GM12891 (cell line): ENCODE data around the gene CRTC3.
"Not testable (repeated sequence)": the region's sequence is repeated elsewhere in the genome, so short reads cannot be mapped to it uniquely, and the experiment has no call there.

Source experiments
- DNase-seq: peaks from one replicate; pipeline ENCODE4 v3.0.0; 2011; ENCODE audit warnings: low spot score; ENCODE audit not compliant: insufficient read length
- FAIRE-seq: peaks from 2 replicates; lab custom pipeline; 2011; peaks lifted over from hg19 to GRCh38; lab: Jason Lieb, UNC
- PAX5 ChIP-seq: IDR thresholded peaks from 2 replicates; pipeline ENCODE4 v1.6.1; 2011; ENCODE audit warnings: low read length, moderate library complexity, mild to moderate bottlenecking; ENCODE audit not compliant: insufficient read depth, severe bottlenecking
- POLR2A ChIP-seq: IDR thresholded peaks from 2 replicates; pipeline ENCODE4 v1.6.1; 2011; ENCODE audit warnings: low read depth, low read length, control low read depth
- POLR2AphosphoS5 ChIP-seq: IDR thresholded peaks from 2 replicates; pipeline ENCODE4 v1.6.1; 2011; ENCODE audit warnings: low read depth, low read length, control low read depth
- POU2F2 ChIP-seq: IDR thresholded peaks from 2 replicates; pipeline ENCODE4 v1.6.1; 2011; ENCODE audit warnings: low read depth, mild to moderate bottlenecking, control low read depth, low read length, moderate library complexity
- SPI1 ChIP-seq: IDR thresholded peaks from 2 replicates; pipeline ENCODE4 v1.6.1; 2011; ENCODE audit warnings: low read depth, low read length, control low read depth
- TAF1 ChIP-seq: IDR thresholded peaks from 2 replicates; pipeline ENCODE4 v1.6.1; 2011; ENCODE audit warnings: low read depth, low read length, control low read depth

CRTC3 gene

GRCh38 chr15:90520365-90520764, 9.4 kb upstream of the CRTC3 start:
- DNase-seq (no peak), FAIRE-seq (no peak)
- TF ChIP-seq PAX5, result no peak
- TF ChIP-seq TAF1, result no peak

DNA sequence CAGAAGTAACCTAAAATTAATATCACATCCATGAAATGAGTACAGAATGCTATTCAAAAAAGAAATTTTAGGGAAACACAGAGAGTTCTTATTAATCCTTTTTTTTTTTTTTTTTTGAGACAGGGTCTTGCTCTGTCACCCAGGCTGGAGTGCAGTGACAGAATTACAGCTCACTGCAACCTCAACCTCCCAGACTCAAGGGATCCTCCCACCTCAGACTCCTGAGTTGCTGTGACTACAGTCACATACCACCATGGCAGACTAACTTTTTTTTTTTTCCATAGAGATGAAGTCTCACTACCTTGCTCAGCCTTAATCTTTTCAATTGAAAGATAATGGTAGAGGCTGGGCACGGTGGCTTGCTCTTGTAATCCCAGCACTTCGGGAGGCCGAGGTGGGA, 6.3 kb upstream of the CRTC3 start:
- DNase-seq (no peak), FAIRE-seq (no peak)
- TF ChIP-seq SPI1 (no peak), PAX5 (no peak), POLR2A (no peak), TAF1 (no peak), POLR2AphosphoS5 (no peak), POU2F2 (no peak)

GRCh38 chr15:90524018-90524803, 5.5 kb upstream of the CRTC3 start:
- not testable (repeated sequence) for FAIRE-seq, DNase-seq

DNA sequence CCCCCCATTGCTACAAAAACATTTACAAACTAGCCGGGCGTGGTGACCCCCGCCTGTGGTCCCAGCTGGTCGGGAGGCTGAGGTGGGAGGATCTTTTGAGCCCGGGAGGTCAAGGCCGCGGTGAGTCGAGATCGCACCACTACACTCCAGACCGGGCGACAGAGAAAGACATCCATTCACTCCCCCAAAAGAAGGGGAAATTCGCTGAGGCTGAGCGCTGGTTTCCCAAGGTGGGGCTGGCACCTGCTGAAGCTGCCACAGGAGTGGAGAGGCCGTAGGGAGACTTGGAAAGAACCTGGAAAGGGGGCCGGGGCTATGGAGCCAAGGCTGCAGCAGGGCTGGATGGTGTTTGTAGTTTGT, 732 bp upstream of the CRTC3 start:
- no peak for DNase-seq
- TF ChIP-seq POU2F2 (no peak), TAF1 (no peak), POLR2AphosphoS5 (no peak), PAX5 (no peak), SPI1 (no peak), POLR2A (no peak)
- no peak for FAIRE-seq

- FAIRE-seq (peak; percentile 31), DNase-seq (peak; percentile 73)
- TF ChIP-seq POLR2AphosphoS5, result no peak
- TF ChIP-seq TAF1, result no peak
- TF ChIP-seq PAX5, result no peak
- no peak for TF ChIP-seq POU2F2
- TF ChIP-seq POLR2A, result no peak
- no peak for TF ChIP-seq SPI1
Measured at GRCh38 chr15:90530250-90531051, 728 bp downstream of the CRTC3 start.

- DNase-seq (no peak), FAIRE-seq (no peak)
- TF ChIP-seq SPI1 (no peak), TAF1 (no peak), POLR2A (no peak), POU2F2 (no peak), PAX5 (no peak)
Measured at GRCh38 chr15:90531147-90531546, 1.4 kb downstream of the CRTC3 start.

- FAIRE-seq, result no peak
- no peak for DNase-seq
Measured at GRCh38 chr15:90535254-90535653, 5.5 kb downstream of the CRTC3 start.

GRCh38 chr15:90539789-90540188, 10.1 kb downstream of the CRTC3 start:
- FAIRE-seq (no peak), DNase-seq (no peak)
- TF ChIP-seq POLR2AphosphoS5 (no peak), PAX5 (no peak), TAF1 (no peak), POLR2A (no peak), SPI1 (no peak), POU2F2 (no peak)

More at GRCh38 chr15:90535254-90535653, 5.5 kb downstream of the CRTC3 start:
- TF ChIP-seq POLR2A, result no peak
- no peak for TF ChIP-seq SPI1
- no peak for TF ChIP-seq POU2F2
- no peak for TF ChIP-seq TAF1
- no peak for TF ChIP-seq PAX5
- TF ChIP-seq POLR2AphosphoS5, result no peak

DNA sequence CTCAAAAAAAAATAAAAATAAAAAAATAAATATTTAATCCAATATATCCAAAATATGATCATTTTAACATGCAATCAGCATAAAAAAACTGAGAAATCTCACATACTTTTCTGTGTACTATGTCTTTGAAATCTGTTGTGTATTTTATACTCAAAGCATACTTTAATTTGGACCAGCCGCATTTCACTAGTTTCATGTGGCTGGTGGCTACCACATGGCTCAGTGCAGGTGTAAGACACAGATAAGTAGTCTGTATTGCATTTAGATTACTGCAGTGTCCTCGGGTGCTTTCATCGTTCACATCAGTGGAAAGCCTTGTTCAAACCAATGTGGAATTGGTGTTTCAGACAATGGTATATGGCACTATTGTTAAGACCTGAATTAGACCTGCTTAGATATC, 11.0 kb downstream of the CRTC3 start:
- FAIRE-seq (no peak), DNase-seq (no peak)
- TF ChIP-seq POLR2AphosphoS5 (no peak), POU2F2 (no peak), POLR2A (no peak), PAX5 (no peak), TAF1 (no peak), SPI1 (no peak)

DNA sequence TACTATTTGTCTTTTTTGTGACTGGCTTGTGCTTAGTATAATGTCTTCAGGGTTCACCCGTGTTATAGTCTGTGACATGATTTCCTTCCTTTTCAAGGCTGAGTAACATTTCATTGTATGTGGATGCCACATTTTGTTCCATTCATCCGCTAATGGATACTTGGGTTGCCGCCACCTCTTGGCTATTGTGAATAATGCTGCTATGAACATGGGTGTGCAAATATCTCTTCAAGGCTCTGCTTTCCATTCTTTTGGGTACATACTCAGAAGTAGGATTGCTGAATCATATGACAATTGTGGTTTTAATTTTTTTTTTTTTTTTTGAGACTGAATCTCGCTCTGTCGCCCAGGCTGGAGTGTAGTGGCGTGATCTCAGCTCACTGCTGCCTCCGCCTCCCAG, 15.4 kb downstream of the CRTC3 start:
- no peak for TF ChIP-seq POU2F2
- no peak for TF ChIP-seq POLR2A
- no peak for FAIRE-seq
- no peak for DNase-seq
